Pulmonary artery endothelial cell (primary cell): ENCODE data around the gene GALE. TPM values are rescaled to one million over a fixed set of nuclear protein-coding genes. Genes with fewer than 3 reads are reported as not detected.
"Not testable (repeated sequence)": the region's sequence is repeated elsewhere in the genome, so short reads cannot be mapped to it uniquely, and the experiment has no call there.

Experiments
- DNase-seq: peaks from one replicate; pipeline ENCODE4 v3.0.0-alpha.2; 2011; ENCODE audit warnings: low read depth, low spot score
- total RNA-seq: library from RNA; depleted of rRNA; stranded (reverse); fragments of >200 nt; gene quantifications from 2 replicates; pipeline ENCODE4 v1.2.3, GENCODE V29; 2014

The GALE gene
- total RNA-seq, 1 donor from 2014 or later, result 59.4 TPM

GRCh38 chr1:23810818-23811540 lies 10.4 kb upstream of the GALE start:
- DNase-seq, result no peak

GRCh38 chr1:23809751-23810171 lies 9.2 kb upstream of the GALE start:
- no peak for DNase-seq

GRCh38 chr1:23807453-23807852 lies 6.9 kb upstream of the GALE start:
- no peak for DNase-seq

- no peak for DNase-seq
Measured at GRCh38 chr1:23806280-23806679, 5.7 kb upstream of the GALE start.

GRCh38 chr1:23805025-23805424 lies 4.5 kb upstream of the GALE start:
- no peak for DNase-seq

GRCh38 chr1:23804183-23804835 lies 3.8 kb upstream of the GALE start:
- DNase-seq, result no peak

GRCh38 chr1:23803674-23804073 lies 3.1 kb upstream of the GALE start:
- no peak for DNase-seq

GRCh38 chr1:23802809-23803342 lies 2.3 kb upstream of the GALE start:
- DNase-seq, result not testable (repeated sequence)

GRCh38 chr1:23801876-23802275 lies 1.3 kb upstream of the GALE start:
- no peak for DNase-seq

GRCh38 chr1:23801338-23801748 lies 789 bp upstream of the GALE start:
- DNase-seq, result no peak

GRCh38 chr1:23799570-23800399 lies 769 bp downstream of the GALE start:
- DNase-seq, result no peak

- DNase-seq, result no peak
Measured at GRCh38 chr1:23799255-23799569, 1.3 kb downstream of the GALE start.

GRCh38 chr1:23798662-23799142 lies 1.9 kb downstream of the GALE start:
- no peak for DNase-seq

- DNase-seq, result no peak
Measured at GRCh38 chr1:23797478-23798448, 2.8 kb downstream of the GALE start.

- DNase-seq, result no peak
Measured at GRCh38 chr1:23796466-23797271, 3.9 kb downstream of the GALE start.

GRCh38 chr1:23795676-23796465 lies 4.7 kb downstream of the GALE start:
- DNase-seq, result no peak

- DNase-seq, result not testable (repeated sequence)
Measured at GRCh38 chr1:23794732-23795182, 5.8 kb downstream of the GALE start.

- DNase-seq, result no peak
Measured at GRCh38 chr1:23793861-23794731, 6.5 kb downstream of the GALE start.
